Astrocyte (in vitro differentiated cells and primary cell): ENCODE measurements around the gene DHX40. TPM values are rescaled to one million over a fixed set of nuclear protein-coding genes. Genes with fewer than 3 reads are reported as not detected.

ENCODE experiments used
- DNase-seq: peaks from one replicate; pipeline ENCODE4 v3.0.0-alpha.2; 2010; ENCODE audit warnings: low read depth
- FAIRE-seq: peaks from 2 replicates; lab custom pipeline; 2011; peaks lifted over from hg19 to GRCh38; lab: Jason Lieb, UNC
- H2AFZ ChIP-seq: 2 replicates; pipeline ENCODE4 v1.6.0; 2012; ENCODE audit warnings: low read depth, low read length, inconsistent platforms
- H3K27ac ChIP-seq: 2 replicates; pipeline ENCODE4 v1.5.1; 2011; ENCODE audit warnings: low read depth, low read length, inconsistent platforms
- H3K27me3 ChIP-seq: 2 replicates; pipeline ENCODE4 v1.6.0; 2011; ENCODE audit warnings: low read length, inconsistent platforms; ENCODE audit not compliant: insufficient read depth
- H3K36me3 ChIP-seq: 2 replicates; pipeline ENCODE4 v1.5.1; 2011; ENCODE audit warnings: low read length, inconsistent platforms; ENCODE audit not compliant: insufficient read depth
- H3K4me1 ChIP-seq: 2 replicates; pipeline ENCODE4 v1.5.1; 2011; ENCODE audit warnings: low read length, inconsistent platforms; ENCODE audit not compliant: insufficient read depth
- H3K4me2 ChIP-seq: 2 replicates; pipeline ENCODE4 v1.6.0; 2012; ENCODE audit warnings: low read length, inconsistent platforms
- H3K4me3 ChIP-seq: 2 replicates; pipeline ENCODE4 v1.5.1; 2011; ENCODE audit warnings: low read depth, mild to moderate bottlenecking, low read length, inconsistent platforms; ENCODE audit not compliant: insufficient read depth
- H3K79me2 ChIP-seq: 2 replicates; pipeline ENCODE4 v1.6.0; 2012; ENCODE audit warnings: mild to moderate bottlenecking, low read length, inconsistent platforms; ENCODE audit not compliant: insufficient read depth
- H3K9ac ChIP-seq: 2 replicates; pipeline ENCODE4 v1.6.0; 2012; ENCODE audit warnings: mild to moderate bottlenecking, low read length, inconsistent platforms
- H3K9me3 ChIP-seq: 2 replicates; pipeline ENCODE4 v1.5.1; 2012; ENCODE audit warnings: low read depth, mild to moderate bottlenecking, low read length, inconsistent platforms; ENCODE audit not compliant: insufficient read depth
- H4K20me1 ChIP-seq: 2 replicates; pipeline ENCODE4 v1.6.0; 2012; ENCODE audit warnings: low read length, inconsistent platforms; ENCODE audit not compliant: insufficient read depth
- H3K27ac Mint-ChIP-seq: one replicate; pipeline ENCODE4 v1.8.0; 2021; ENCODE audit warnings: mild to moderate bottlenecking, mixed read lengths; ENCODE audit not compliant: unreplicated experiment
- H3K27me3 Mint-ChIP-seq: one replicate; pipeline ENCODE4 v1.8.0; 2021; ENCODE audit warnings: low read depth, mixed read lengths; ENCODE audit not compliant: unreplicated experiment
- H3K36me3 Mint-ChIP-seq: one replicate; pipeline ENCODE4 v1.8.0; 2021; ENCODE audit warnings: low read depth, mixed read lengths; ENCODE audit not compliant: unreplicated experiment
- H3K4me1 Mint-ChIP-seq: one replicate; pipeline ENCODE4 v1.8.0; 2021; ENCODE audit warnings: low read depth, mixed read lengths; ENCODE audit not compliant: unreplicated experiment
- H3K4me3 Mint-ChIP-seq: one replicate; pipeline ENCODE4 v1.8.0; 2021; ENCODE audit warnings: mild to moderate bottlenecking, moderate library complexity, mixed read lengths; ENCODE audit not compliant: unreplicated experiment
- H3K9me3 Mint-ChIP-seq: one replicate; pipeline ENCODE4 v1.8.0; 2021; ENCODE audit warnings: mild to moderate bottlenecking, mixed read lengths; ENCODE audit not compliant: unreplicated experiment
- CTCF ChIP-seq: IDR thresholded peaks from 2 replicates; pipeline ENCODE4 v1.5.1; 2011; ENCODE audit warnings: low read depth, mild to moderate bottlenecking, inconsistent platforms, low read length, moderate library complexity; ENCODE audit not compliant: insufficient read depth
- EZH2 ChIP-seq: IDR thresholded peaks from 2 replicates; pipeline ENCODE4 v1.6.1; 2012; ENCODE audit warnings: mild to moderate bottlenecking, low read length, inconsistent platforms; ENCODE audit not compliant: insufficient read depth
- total RNA-seq: library from RNA; stranded (reverse); gene quantifications from 2 replicates; pipeline ENCODE4 v1.2.1, GENCODE V29; 2021

Gene DHX40
- total RNA-seq, 1 donor from 2014 or later: 31.0 TPM

GRCh38 chr17:59533694-59534093, 31.7 kb upstream of the DHX40 start:
- no peak for DNase-seq
- TF ChIP-seq CTCF (no peak), EZH2 (no peak)
- no peak for FAIRE-seq
- Mint-ChIP-seq H3K4me1 (no peaks in the 10 kb centered on the region), H3K27ac (no peak overlapping the region), H3K36me3 (no peaks in the 10 kb centered on the region), H3K9me3 (peaks cover 2% of the 10 kb centered on the region), H3K4me3 (no peak overlapping the region), H3K27me3 (peaks cover 11% of the 10 kb centered on the region)
- Histone ChIP-seq H3K9ac (no peak overlapping the region), H3K4me3 (no peak overlapping the region), H3K9me3 (no peaks in the 10 kb centered on the region), H3K27me3 (peaks cover 6% of the 10 kb centered on the region), H3K36me3 (no peaks in the 10 kb centered on the region), H3K79me2 (no peaks in the 10 kb centered on the region), H4K20me1 (no peaks in the 10 kb centered on the region), H2AFZ (no peak overlapping the region), H3K4me1 (no peaks in the 10 kb centered on the region), H3K27ac (no peak overlapping the region), H3K4me2 (no peak overlapping the region)

GRCh38 chr17:59534583-59534982, 30.8 kb upstream of the DHX40 start:
- Histone ChIP-seq H3K36me3 (no peaks in the 10 kb centered on the region), H3K9ac (no peak overlapping the region), H3K27ac (no peak overlapping the region), H2AFZ (no peak overlapping the region), H3K4me2 (no peak overlapping the region), H3K4me3 (no peak overlapping the region), H3K27me3 (peaks cover 6% of the 10 kb centered on the region), H3K4me1 (no peaks in the 10 kb centered on the region), H3K79me2 (no peaks in the 10 kb centered on the region), H4K20me1 (no peaks in the 10 kb centered on the region), H3K9me3 (no peaks in the 10 kb centered on the region)
- H3K9me3 Mint-ChIP-seq: peaks cover 2% of the 10 kb centered on the region
- H3K36me3 Mint-ChIP-seq: no peaks in the 10 kb centered on the region
- no peak overlapping the region for H3K27ac Mint-ChIP-seq
- no peak overlapping the region for H3K4me3 Mint-ChIP-seq
- H3K27me3 Mint-ChIP-seq: peaks cover 11% of the 10 kb centered on the region
- FAIRE-seq (no peak), DNase-seq (no peak)
- no peaks in the 10 kb centered on the region for H3K4me1 Mint-ChIP-seq
- TF ChIP-seq CTCF: no peak
- no peak for TF ChIP-seq EZH2

- no peak overlapping the region for H3K4me3 Mint-ChIP-seq
- no peak overlapping the region for H2AFZ ChIP-seq
- no peak overlapping the region for H3K27ac Mint-ChIP-seq
- H3K79me2 ChIP-seq: no peaks in the 10 kb centered on the region
- H4K20me1 ChIP-seq: no peaks in the 10 kb centered on the region
- H3K9ac ChIP-seq: no peak overlapping the region
- no peaks in the 10 kb centered on the region for H3K9me3 Mint-ChIP-seq
- H3K27ac ChIP-seq: no peak overlapping the region
- no peaks in the 10 kb centered on the region for H3K27me3 ChIP-seq
- H3K4me1 ChIP-seq: no peaks in the 10 kb centered on the region
- no peak for DNase-seq
- no peaks in the 10 kb centered on the region for H3K4me1 Mint-ChIP-seq
- H3K36me3 Mint-ChIP-seq: no peaks in the 10 kb centered on the region
- H3K4me3 ChIP-seq: no peak overlapping the region
- TF ChIP-seq CTCF (no peak), EZH2 (no peak)
- no peak overlapping the region for H3K4me2 ChIP-seq
- H3K27me3 Mint-ChIP-seq: peaks cover 9% of the 10 kb centered on the region
- no peaks in the 10 kb centered on the region for H3K36me3 ChIP-seq
- H3K9me3 ChIP-seq: no peaks in the 10 kb centered on the region
- no peak for FAIRE-seq
These were observed 27.1 kb upstream of the DHX40 start for GRCh38 chr17:59538195-59538909.
